ENCODE results near the gene SGTA. TPM values are rescaled to one million over a fixed set of nuclear protein-coding genes. Genes with fewer than 3 reads are reported as not detected.

Gene SGTA
- total and polyA plus RNA-seq, 2 of the 8 experiments (the other 6 are each of a cell fraction or from before 2014, with no cell fraction given): 86.8 to 130 TPM

DNA sequence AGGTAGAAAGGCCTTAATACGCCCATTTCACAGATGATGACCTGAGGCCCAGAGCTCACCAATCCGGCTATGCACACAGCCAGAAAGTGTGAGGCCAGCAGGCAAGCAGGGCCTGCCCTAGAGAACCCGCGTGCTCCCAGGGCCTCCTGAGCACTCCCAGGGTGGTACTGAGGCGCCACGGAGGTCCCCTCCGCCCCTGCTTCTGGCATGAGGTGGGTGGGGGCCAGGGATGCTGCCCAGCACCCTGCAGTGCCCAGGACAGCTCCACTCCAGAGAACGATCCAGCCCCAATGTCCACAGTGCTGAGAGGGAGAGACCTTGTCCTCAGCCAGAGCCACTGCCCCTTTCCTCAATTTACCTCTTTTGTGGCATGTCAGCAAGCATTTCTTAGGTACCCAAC is 13.9 kb downstream of the SGTA start:
- Histone ChIP-seq H3K27me3 (replicated peaks in 1 of 4; ENCODE audit: control insufficient read depth in 3 of 4, extremely low read depth in 1 of 4, insufficient read depth in 3 of 4, low read length in 3 of 4) (no peaks in the 10 kb centered on the region), H4K20me1 (replicated peaks in 1 of 2; ENCODE audit: control insufficient read depth in 1 of 2, insufficient read depth in 2 of 2, low read length in 2 of 2) (peaks cover 16 to 35% of the 10 kb centered on the region in 2 experiments), H2AFZ (ENCODE audit: low read length) (no peak overlapping the region), H3K14ac (ENCODE audit: insufficient read length) (no peak overlapping the region), H3K9me3 (ENCODE audit: insufficient read depth in 2 of 2, low read depth in 1 of 2, low read length in 1 of 2) (no peaks in the 10 kb centered on the region), H3K9ac (replicated peaks in 1 of 4; ENCODE audit: extremely low read depth in 1 of 4, low read depth in 3 of 4, low read length in 3 of 4) (no peak overlapping the region), H3K4me3 (ENCODE audit: extremely low read depth in 1 of 4, insufficient read depth in 2 of 4, low read depth in 3 of 4, low read length in 4 of 4) (no peak overlapping the region), H2BK5ac (ENCODE audit: low read depth, low read length) (no peak overlapping the region), H3K23me2 (ENCODE audit: low read depth, low read length) (no peaks in the 10 kb centered on the region), H4K8ac (ENCODE audit: extremely low read depth, insufficient read depth, low read length) (no peak overlapping the region), H3K79me2 (ENCODE audit: control insufficient read depth in 1 of 2, insufficient read depth in 2 of 2, low read length in 2 of 2) (peaks cover 15 to 47% of the 10 kb centered on the region in 2 experiments), H2AK5ac (ENCODE audit: low read depth, low read length) (no peak overlapping the region), H3K4ac (replicated peaks; ENCODE audit: insufficient read length, low read depth, low read length) (no peak overlapping the region), H2BK15ac (ENCODE audit: low read length) (no peak overlapping the region), H3K36me3 (ENCODE audit: control insufficient read depth in 2 of 4, insufficient read depth in 4 of 4, low read length in 3 of 4) (peaks cover 7 to 23% (median 15%) of the 10 kb centered on the region in 4 experiments; a peak in 7 of 8 replicates), H2BK12ac (ENCODE audit: low read depth, low read length) (no peak overlapping the region), H4K91ac (replicated peaks; ENCODE audit: insufficient read length, low read length) (no peak overlapping the region), H3K79me1 (ENCODE audit: low read depth, low read length) (peaks cover 12% of the 10 kb centered on the region), H2BK20ac (ENCODE audit: low read length) (no peak overlapping the region), H3K23ac (ENCODE audit: insufficient read length) (no peak overlapping the region), H3K18ac (ENCODE audit: extremely low read depth, low read length) (no peak overlapping the region), H3K4me1 (replicated peaks in 1 of 4; ENCODE audit: control insufficient read depth in 3 of 4, insufficient read depth in 4 of 4, low read length in 3 of 4) (no peaks in the 10 kb centered on the region; a peak in 1 of 7 replicates), H4K5ac (ENCODE audit: insufficient read length, low read depth, low read length) (no peak overlapping the region), H3K4me2 (ENCODE audit: insufficient read depth in 1 of 2, low read depth in 2 of 2, low read length in 2 of 2) (no peak overlapping the region), H3K56ac (replicated peaks; ENCODE audit: insufficient read length, low read depth, low read length) (no peak overlapping the region), H3K27ac (ENCODE audit: low read depth, low read length) (no peak overlapping the region), H2BK120ac (replicated peaks; ENCODE audit: low read depth, low read length) (no peak overlapping the region)
- CTCF ChIA-PET (ENCODE audit: partially characterized antibody): interaction anchor here (1.0 to 1.2 kb wide), 4 partner anchors 10 to 182 kb away, joined by 3 to 6 read pairs (median 4); no protein-coding TSS in a partner anchor
- DNase-seq (ENCODE audit: low read depth in 1 of 2, low spot score in 2 of 2) (no peak), FAIRE-seq (no peak)
- no peak for TF ChIP-seq FOSL1 (IDR thresholded peaks at IDR 0.05; ENCODE audit: insufficient read depth, low read depth, low read length)
- no peak for TF ChIP-seq KDM1A (IDR thresholded peaks at IDR 0.05; ENCODE audit: borderline replicate concordance, low read length)
- no peak for TF ChIP-seq JUN (IDR thresholded peaks at IDR 0.05; ENCODE audit: low read depth, low read length)
- TF ChIP-seq, protein P1, sequence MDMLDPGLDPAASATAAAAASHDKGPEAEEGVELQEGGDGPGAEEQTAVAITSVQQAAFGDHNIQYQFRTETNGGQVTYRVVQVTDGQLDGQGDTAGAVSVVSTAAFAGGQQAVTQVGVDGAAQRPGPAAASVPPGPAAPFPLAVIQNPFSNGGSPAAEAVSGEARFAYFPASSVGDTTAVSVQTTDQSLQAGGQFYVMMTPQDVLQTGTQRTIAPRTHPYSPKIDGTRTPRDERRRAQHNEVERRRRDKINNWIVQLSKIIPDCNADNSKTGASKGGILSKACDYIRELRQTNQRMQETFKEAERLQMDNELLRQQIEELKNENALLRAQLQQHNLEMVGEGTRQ (IDR thresholded peaks at IDR 0.05; ENCODE audit: low read length): no peak
- TF ChIP-seq CHD2 (IDR thresholded peaks at IDR 0.05; ENCODE audit: low read length): no peak
- TF ChIP-seq HDAC6 (IDR thresholded peaks at IDR 0.05; ENCODE audit: low read depth, low read length): no peak
- no peak for TF ChIP-seq RBBP5 (IDR thresholded peaks at IDR 0.05; ENCODE audit: borderline replicate concordance, low read depth, low read length)
- no peak for TF ChIP-seq GABPA (IDR thresholded peaks at IDR 0.05; ENCODE audit: borderline replicate concordance, insufficient read depth, low read length)
- WGBS, 2 experiments (ENCODE audit: extremely low coverage in 1 of 2, insufficient coverage in 1 of 2, insufficient read length in 1 of 2, insufficient replicate concordance in 2 of 2, low coverage in 1 of 2, low lambda C conversion rate in 2 of 2, missing lambda C conversion rate in 1 of 2): 88% methylated on average over 8 of the region's 8 CpGs; no CpG with 5 or more reads in 1 of the 2 experiments
- POLR2A ChIA-PET (ENCODE audit: partially characterized antibody): interaction anchor here (1.2 kb wide), 1 partner anchor 14 kb away, joined by 3 read pairs; no protein-coding TSS in a partner anchor

Measured in H1 (cell line).